ENCODE measurements around the gene PTPRT. TPM values are rescaled to one million over a fixed set of nuclear protein-coding genes. Genes with fewer than 3 reads are reported as not detected.

The PTPRT gene
- total and polyA plus RNA-seq, 10 of the 15 experiments (the other 5 are each of a cell fraction or from before 2014, with no cell fraction given) = not detected

GRCh38 chr20:42924215-42924614 lies 265.5 kb downstream of the PTPRT start:
- Histone ChIP-seq H2AFZ (ENCODE audit: control insufficient read depth, low read depth, low read length) (no peak overlapping the region), H3K4me1 (ENCODE audit: control insufficient read depth, insufficient read depth, low read length) (no peaks in the 10 kb centered on the region), H3K4me3 (no peak overlapping the region), H3K36me3 (ENCODE audit: control insufficient read depth in 2 of 2, insufficient read depth in 2 of 2, low read length in 1 of 2) (no peaks in the 10 kb centered on the region), H3K27ac (ENCODE audit: control insufficient read depth, insufficient read depth) (no peak overlapping the region), H3K4me2 (ENCODE audit: control insufficient read depth, insufficient read depth) (no peak overlapping the region), H3K9me3 (replicated peaks; ENCODE audit: control insufficient read depth, insufficient read depth, low read length) (no peaks in the 10 kb centered on the region), H3K27me3 (replicated peaks in 1 of 2; ENCODE audit: control insufficient read depth in 2 of 2, insufficient read depth in 2 of 2, low read length in 1 of 2) (no peaks in the 10 kb centered on the region), H3K79me2 (ENCODE audit: control insufficient read depth, insufficient read depth, low read length) (no peaks in the 10 kb centered on the region), H3K9ac (ENCODE audit: control insufficient read depth, insufficient read depth, low read length) (no peak overlapping the region), H4K20me1 (ENCODE audit: control insufficient read depth, insufficient read depth) (no peaks in the 10 kb centered on the region)
- no TSS peak for BruUV-seq (replicated peaks)
- intact Hi-C loops (cut with micrococcal nuclease; ENCODE audit: unreplicated experiment) = no loop called here
- TF ChIP-seq EED (IDR thresholded peaks at IDR 0.05; ENCODE audit: low read depth) = no peak
- no peak for TF ChIP-seq POLR2AphosphoS5 (IDR thresholded peaks at IDR 0.05; ENCODE audit: low read length)
- no peak for TF ChIP-seq ATF7 (IDR thresholded peaks at IDR 0.05; ENCODE audit: low read depth)
- no peak for TF ChIP-seq SIN3A (IDR thresholded peaks at IDR 0.05; ENCODE audit: low read depth, low read length)
- no peak for TF ChIP-seq IRF5 (IDR thresholded peaks at IDR 0.05; ENCODE audit: borderline replicate concordance)
- TF ChIP-seq LARP7 (IDR thresholded peaks at IDR 0.05) = no peak
- TF ChIP-seq NFYA (IDR thresholded peaks at IDR 0.05; ENCODE audit: borderline replicate concordance, low read depth, low read length) = no peak
- TF ChIP-seq BMI1 (IDR thresholded peaks at IDR 0.05; ENCODE audit: borderline replicate concordance) = no peak
- no peak for TF ChIP-seq TAF1 (IDR thresholded peaks at IDR 0.05; ENCODE audit: borderline replicate concordance, low read depth, low read length)
- no peak for TF ChIP-seq TARDBP (IDR thresholded peaks at IDR 0.05; ENCODE audit: borderline replicate concordance)
- no peak for TF ChIP-seq ETV6 (conservative IDR thresholded peaks at IDR 0.05 in 1 of 2, IDR thresholded peaks at IDR 0.05 in 1 of 2; ENCODE audit: borderline replicate concordance in 1 of 2, low read depth in 1 of 2)
- TF ChIP-seq SMAD5 (IDR thresholded peaks at IDR 0.05; ENCODE audit: low read depth) = no peak
- ChIA-PET RAD21 (ENCODE audit: unreplicated experiment) (no interaction called here), POLR2A (no interaction called here), SMC1A (ENCODE audit: uncharacterized antibody, unreplicated experiment) (interaction anchor here (0.5 kb wide), 1 partner anchor 687 kb away, joined by 3 read pairs; no protein-coding TSS in a partner anchor), CTCF (no interaction called here)
- DNase-seq (ENCODE audit: low read depth, low spot score) = no peak
- ATAC-seq = no peak
- WGBS (ENCODE audit: insufficient coverage, insufficient replicate concordance, low lambda C conversion rate, missing lambda C conversion rate) = 61% methylated on average over 4 of the region's 4 CpGs
- in situ Hi-C loops (cut with MboI) = no loop called here
- no peak for FAIRE-seq
